MM.1S (cell line): ENCODE results near the gene ALDH9A1.

Source experiments
- CTCF ChIP-seq: fragments of 300-600 bp; sonication (generic); IDR thresholded peaks from 2 replicates; pipeline ENCODE4 v1.5.1; 2016; ENCODE audit warnings: antibody characterized with exemption, low read length, mixed read lengths
- EZH2phosphoT487 ChIP-seq: fragments of 300-600 bp; sonication (generic); IDR thresholded peaks from 2 replicates; pipeline ENCODE4 v1.6.1; 2018; ENCODE audit warnings: antibody characterized with exemption, low read length

- TF ChIP-seq CTCF, result no peak
- TF ChIP-seq EZH2phosphoT487, result no peak
Measured at GRCh38 chr1:165686121-165686970, 12.0 kb downstream of the ALDH9A1 start.
